Measurements from ENCODE around the gene HTRA3. TPM values are rescaled to one million over a fixed set of nuclear protein-coding genes. Genes with fewer than 3 reads are reported as not detected.

The HTRA3 gene
- total and polyA plus RNA-seq, 7 donors, result 7.2 to 26.4 (median 14.0) TPM

DNA sequence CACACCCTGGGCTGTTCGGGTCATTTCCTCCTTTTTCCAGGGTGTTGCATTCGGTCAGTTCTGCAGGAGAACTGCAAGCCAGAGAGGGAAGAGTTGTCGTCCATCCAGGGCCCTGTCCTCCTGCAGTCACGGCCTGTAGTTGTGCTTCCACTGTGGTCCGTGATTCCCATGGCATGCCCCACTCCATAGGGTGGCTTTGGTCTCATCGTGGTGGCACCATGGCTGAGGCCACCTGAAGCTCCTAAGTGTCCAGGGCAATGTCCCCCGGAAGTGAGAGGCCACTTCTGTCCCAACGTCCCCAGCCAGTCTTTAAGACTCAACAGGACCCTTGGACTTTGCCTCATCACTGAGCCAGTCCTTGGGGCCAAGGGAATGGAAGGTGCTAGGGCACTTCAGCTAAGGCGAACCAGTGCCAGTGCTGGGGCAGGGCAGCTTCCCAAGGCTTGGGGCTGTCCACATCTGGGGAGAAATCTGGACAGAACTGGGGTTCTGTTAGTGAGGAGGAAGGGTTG is 83.7 kb downstream of the HTRA3 start:
- intact Hi-C loops (cut with DNase I), result no loop called here
- ATAC-seq (no peak), DNase-seq (no peak)
- whole genome bisulfite sequencing, 3 donors, result 89 to 92% (median 91%) methylated on average over 9 of the region's 9 CpGs
- H3K27me3 ChIP-seq (ENCODE audit: insufficient read depth in 3 of 3, low read length in 2 of 3), result no peaks in the 10 kb centered on the region
- no peaks in the 10 kb centered on the region for H3K36me3 ChIP-seq (ENCODE audit: insufficient read depth in 1 of 2, low read depth in 1 of 2)
- TF ChIP-seq, protein P1, sequence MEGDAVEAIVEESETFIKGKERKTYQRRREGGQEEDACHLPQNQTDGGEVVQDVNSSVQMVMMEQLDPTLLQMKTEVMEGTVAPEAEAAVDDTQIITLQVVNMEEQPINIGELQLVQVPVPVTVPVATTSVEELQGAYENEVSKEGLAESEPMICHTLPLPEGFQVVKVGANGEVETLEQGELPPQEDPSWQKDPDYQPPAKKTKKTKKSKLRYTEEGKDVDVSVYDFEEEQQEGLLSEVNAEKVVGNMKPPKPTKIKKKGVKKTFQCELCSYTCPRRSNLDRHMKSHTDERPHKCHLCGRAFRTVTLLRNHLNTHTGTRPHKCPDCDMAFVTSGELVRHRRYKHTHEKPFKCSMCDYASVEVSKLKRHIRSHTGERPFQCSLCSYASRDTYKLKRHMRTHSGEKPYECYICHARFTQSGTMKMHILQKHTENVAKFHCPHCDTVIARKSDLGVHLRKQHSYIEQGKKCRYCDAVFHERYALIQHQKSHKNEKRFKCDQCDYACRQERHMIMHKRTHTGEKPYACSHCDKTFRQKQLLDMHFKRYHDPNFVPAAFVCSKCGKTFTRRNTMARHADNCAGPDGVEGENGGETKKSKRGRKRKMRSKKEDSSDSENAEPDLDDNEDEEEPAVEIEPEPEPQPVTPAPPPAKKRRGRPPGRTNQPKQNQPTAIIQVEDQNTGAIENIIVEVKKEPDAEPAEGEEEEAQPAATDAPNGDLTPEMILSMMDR (IDR thresholded peaks at IDR 0.05), result no peak
- no peaks in the 10 kb centered on the region for H3K9me3 ChIP-seq
- no peak overlapping the region for H3K4me3 ChIP-seq
- peaks cover 6% of the 10 kb centered on the region for H3K4me1 ChIP-seq
- no peak overlapping the region for H3K27ac ChIP-seq

DNA sequence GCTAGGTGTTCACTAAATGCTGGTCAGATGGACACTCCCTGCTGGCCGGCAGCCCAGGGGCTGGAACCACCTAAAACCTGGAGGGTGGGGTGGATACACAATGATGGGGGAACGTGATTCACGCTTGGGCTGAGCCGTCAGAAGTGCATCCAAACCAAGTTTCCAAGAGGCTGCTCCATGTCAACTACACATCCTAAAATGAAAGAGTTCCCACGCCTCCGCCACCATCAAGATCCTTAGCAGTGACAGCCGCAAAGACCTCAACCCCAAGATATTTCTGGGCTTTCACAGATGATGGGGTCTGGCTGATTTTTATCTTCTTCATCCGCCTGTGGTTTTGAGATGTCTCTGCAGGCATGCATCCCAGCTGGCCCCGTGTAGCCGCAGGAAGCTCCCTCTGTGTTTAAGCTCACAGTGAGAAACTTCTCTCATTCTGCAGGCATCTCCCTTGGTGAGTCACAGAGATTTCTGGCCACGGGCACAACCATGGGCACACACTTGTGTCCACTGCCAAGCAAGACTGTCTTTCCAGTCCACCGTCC is 84.4 kb downstream of the HTRA3 start:
- 67 to 90% (median 67%) methylated on average over 12 of the region's 12 CpGs for WGBS, 3 donors
- intact Hi-C loops (cut with DNase I), result no loop called here
- TF ChIP-seq, protein P1 (IDR thresholded peaks at IDR 0.05), result no peak
- H3K4me1 ChIP-seq, result peaks cover 6% of the 10 kb centered on the region
- no peak overlapping the region for H3K27ac ChIP-seq
- no peak overlapping the region for H3K4me3 ChIP-seq
- H3K27me3 ChIP-seq (ENCODE audit: insufficient read depth in 3 of 3, low read length in 2 of 3), result no peaks in the 10 kb centered on the region
- DNase-seq, result no peak
- H3K9me3 ChIP-seq, result no peaks in the 10 kb centered on the region
- no peaks in the 10 kb centered on the region for H3K36me3 ChIP-seq (ENCODE audit: insufficient read depth in 1 of 2, low read depth in 1 of 2)
- ATAC-seq, result peak in 2 of 4 donors; percentile 55 to 66

- TF ChIP-seq, protein P1 (IDR thresholded peaks at IDR 0.05), result no peak
- 82 to 89% (median 86%) methylated on average over 6 of the region's 6 CpGs for WGBS, 3 donors
- Histone ChIP-seq H3K9me3 (no peaks in the 10 kb centered on the region), H3K4me3 (no peak overlapping the region), H3K27me3 (ENCODE audit: insufficient read depth in 3 of 3, low read length in 2 of 3) (no peaks in the 10 kb centered on the region), H3K4me1 (peaks cover 6% of the 10 kb centered on the region), H3K36me3 (ENCODE audit: insufficient read depth in 1 of 2, low read depth in 1 of 2) (no peaks in the 10 kb centered on the region), H3K27ac (no peak overlapping the region)
- no peak for DNase-seq
- ATAC-seq, result no peak
- intact Hi-C loops (cut with DNase I), result no loop called here
These were observed 85.8 kb downstream of the HTRA3 start for GRCh38 chr4:8355306-8355705.

DNA sequence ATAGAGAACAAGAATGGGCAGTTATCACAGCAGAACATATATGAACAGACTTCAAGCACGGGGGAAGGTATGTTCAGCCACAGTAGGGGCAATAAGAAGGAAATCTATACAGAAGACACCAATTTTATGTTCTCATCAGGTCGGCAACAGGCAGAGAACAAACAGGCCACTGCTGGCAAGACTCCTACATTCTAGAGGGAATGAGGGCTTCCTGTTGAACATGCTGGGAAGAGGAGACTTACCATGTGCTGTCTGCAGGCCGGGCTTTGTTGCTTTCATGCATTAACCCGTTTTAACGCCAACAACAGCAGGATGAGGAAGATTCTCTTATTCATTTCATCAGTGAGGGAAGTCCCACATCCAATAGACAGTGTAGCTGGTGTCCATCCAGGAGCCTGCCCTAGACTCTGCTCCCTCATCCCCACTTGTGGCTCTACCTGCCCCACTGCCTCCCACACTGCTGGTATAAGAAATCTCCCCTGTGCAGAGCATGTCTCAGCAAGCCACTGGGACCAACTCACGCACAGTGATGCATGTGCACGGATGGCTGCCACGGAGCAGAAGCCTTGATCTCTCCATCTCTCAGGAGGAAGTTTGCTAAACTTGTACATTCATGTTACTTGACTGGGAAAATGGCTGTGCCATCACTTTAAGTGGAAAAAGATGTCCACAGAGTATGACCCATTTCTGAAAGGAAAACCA is 86.5 kb downstream of the HTRA3 start:
- Histone ChIP-seq H3K9me3 (no peaks in the 10 kb centered on the region), H3K27me3 (ENCODE audit: insufficient read depth in 3 of 3, low read length in 2 of 3) (no peaks in the 10 kb centered on the region), H3K4me3 (no peak overlapping the region), H3K36me3 (ENCODE audit: insufficient read depth in 1 of 2, low read depth in 1 of 2) (no peaks in the 10 kb centered on the region), H3K4me1 (peaks cover 6% of the 10 kb centered on the region), H3K27ac (no peak overlapping the region)
- 56 to 71% (median 57%) methylated on average over 8 of the region's 8 CpGs for WGBS, 3 donors
- ATAC-seq (no peak), DNase-seq (no peak)
- intact Hi-C loops (cut with DNase I), result no loop called here
- TF ChIP-seq, protein P1 (IDR thresholded peaks at IDR 0.05), result no peak

Other genes with a start within 250 kb of the HTRA3 start
- gene ABLIM2, start 110.9 kb upstream of the HTRA3 start, total RNA-seq, result 100 to 1,000 TPM; 127 to 956 (median 461) TPM
- 100 to 1,000 TPM in 2 of 3 donors, 10 to 100 TPM in 1; 82.2 to 295 (median 123) TPM for gene ABLIM2, start 110.9 kb upstream of the HTRA3 start, polyA plus RNA-seq
- 1 to 10 TPM; 4.6 to 7.9 (median 4.9) TPM for gene SH3TC1, start 70.5 kb upstream of the HTRA3 start, total RNA-seq
- gene SH3TC1, start 70.5 kb upstream of the HTRA3 start, polyA plus RNA-seq, result 1 to 10 TPM; 1.9 to 5.0 (median 4.0) TPM
- 10 to 100 TPM; 10.3 to 18.8 (median 12.6) TPM for gene ACOX3, start 171.0 kb downstream of the HTRA3 start, total RNA-seq
- 10 to 100 TPM in 1 of 3 donors, 1 to 10 TPM in 2; 5.6 to 10.8 (median 8.1) TPM for gene ACOX3, start 171.0 kb downstream of the HTRA3 start, polyA plus RNA-seq
- 1 to 10 TPM; 5.4 to 9.1 (median 6.8) TPM for gene TRMT44, start 171.0 kb downstream of the HTRA3 start, total RNA-seq
- gene TRMT44, start 171.0 kb downstream of the HTRA3 start, polyA plus RNA-seq, result 1 to 10 TPM; 3.4 to 5.0 (median 3.6) TPM

All from psoas muscle (tissue), 8 donors.